Upper lobe of right lung (tissue), 1 donor: ENCODE measurements around the gene MIER2. TPM values are rescaled to one million over a fixed set of nuclear protein-coding genes. Genes with fewer than 3 reads are reported as not detected.

Experiments
- ATAC-seq: fragments of 200-7000 bp; cut with Tn5 transposase; one replicate; pipeline ENCODE4 v1.9.1; 2020; ENCODE audit warnings: mild to moderate bottlenecking, moderate library complexity
- DNase-seq: peaks from one replicate; pipeline ENCODE4 v3.0.0-alpha.2; 2020
- H3K27ac ChIP-seq: fragments of 200-600 bp; one replicate; pipeline ENCODE4 v1.8.0; 2022
- H3K27me3 ChIP-seq: fragments of 200-600 bp; one replicate; pipeline ENCODE4 v1.8.0; 2022; ENCODE audit warnings: mild to moderate bottlenecking
- H3K36me3 ChIP-seq: fragments of 200-600 bp; one replicate; pipeline ENCODE4 v1.8.0; 2022
- H3K4me1 ChIP-seq: fragments of 200-600 bp; one replicate; pipeline ENCODE4 v1.8.0; 2022
- H3K4me3 ChIP-seq: fragments of 200-600 bp; one replicate; pipeline ENCODE4 v1.8.0; 2022; ENCODE audit warnings: mild to moderate bottlenecking
- H3K9me3 ChIP-seq: fragments of 200-600 bp; one replicate; pipeline ENCODE4 v1.8.0; 2022
- CTCF ChIP-seq: fragments of 200-600 bp; IDR thresholded peaks from one replicate; pipeline ENCODE4 v1.8.0; 2022; ENCODE audit warnings: antibody characterized with exemption
- intact Hi-C: fragments of 100-400 bp; cut with DNase I; formaldehyde crosslinking; loops from one replicate; pipeline ENCODE4 v1.11.0; 2022
- total RNA-seq: library from RNA; stranded (reverse); fragmentation: NEBNext Ultra II Directional; extraction: Animal tissue kit (Norgen Biotek cat#: 25700); gene quantifications from one replicate; pipeline ENCODE4 v1.2.1, GENCODE V29; 2021
- donor health status: DM: no; HTN: yes; CAD: no; lungs with severe emphysema.

The MIER2 gene
- total RNA-seq, 1 donor from 2014 or later = 43.1 TPM

GRCh38 chr19:374183-374885 is 29.7 kb upstream of the MIER2 start:
- Histone ChIP-seq H3K27me3 (peaks cover 5% of the 10 kb centered on the region), H3K9me3 (no peaks in the 10 kb centered on the region), H3K4me3 (no peak overlapping the region), H3K4me1 (no peaks in the 10 kb centered on the region), H3K27ac (no peak overlapping the region), H3K36me3 (no peaks in the 10 kb centered on the region)
- intact Hi-C loops = no loop called here
- DNase-seq = no peak
- no peak for TF ChIP-seq CTCF
- ATAC-seq = no peak

- peak; percentile 7 for TF ChIP-seq CTCF
- Histone ChIP-seq H3K9me3 (no peaks in the 10 kb centered on the region), H3K4me1 (no peaks in the 10 kb centered on the region), H3K36me3 (no peaks in the 10 kb centered on the region), H3K4me3 (no peak overlapping the region), H3K27ac (no peak overlapping the region), H3K27me3 (peaks cover 5% of the 10 kb centered on the region)
- DNase-seq (peak; percentile 64), ATAC-seq (peak; percentile 29)
- intact Hi-C loops = no loop called here
These were observed 29.0 kb upstream of the MIER2 start for GRCh38 chr19:373391-374182.

GRCh38 chr19:372306-372890 is 27.8 kb upstream of the MIER2 start:
- peak; percentile 62 for DNase-seq

GRCh38 chr19:371501-372168 is 27.0 kb upstream of the MIER2 start:
- TF ChIP-seq CTCF = no peak
- H3K27ac ChIP-seq = no peak overlapping the region
- ATAC-seq = no peak
- H3K9me3 ChIP-seq = no peaks in the 10 kb centered on the region
- intact Hi-C loops = no loop called here
- no peaks in the 10 kb centered on the region for H3K4me1 ChIP-seq
- peaks cover 5% of the 10 kb centered on the region for H3K27me3 ChIP-seq
- no peaks in the 10 kb centered on the region for H3K36me3 ChIP-seq
- no peak overlapping the region for H3K4me3 ChIP-seq
- no peak for DNase-seq

More at GRCh38 chr19:372306-372890, 27.8 kb upstream of the MIER2 start:
- Histone ChIP-seq H3K4me1 (no peaks in the 10 kb centered on the region), H3K27me3 (peaks cover 5% of the 10 kb centered on the region), H3K27ac (no peak overlapping the region), H3K36me3 (no peaks in the 10 kb centered on the region), H3K9me3 (no peaks in the 10 kb centered on the region), H3K4me3 (no peak overlapping the region)
- intact Hi-C loops = no loop called here
- TF ChIP-seq CTCF = no peak
- peak; percentile 21 for ATAC-seq

- intact Hi-C loops = no loop called here
- H3K36me3 ChIP-seq = no peaks in the 10 kb centered on the region
- H3K9me3 ChIP-seq = no peaks in the 10 kb centered on the region
- H3K4me3 ChIP-seq = no peak overlapping the region
- H3K27me3 ChIP-seq = peaks cover 5% of the 10 kb centered on the region
- H3K27ac ChIP-seq = no peak overlapping the region
- no peak for ATAC-seq
- no peak for TF ChIP-seq CTCF
- DNase-seq = no peak
- no peaks in the 10 kb centered on the region for H3K4me1 ChIP-seq
These were observed 26.2 kb upstream of the MIER2 start for GRCh38 chr19:370641-371330.
